ENCODE measurements around the gene CHAF1A. TPM values are rescaled to one million over a fixed set of nuclear protein-coding genes. Genes with fewer than 3 reads are reported as not detected.

Gene CHAF1A
- total RNA-seq, 4 donors from 2014 or later, result 9.0 to 25.9 (median 12.6) TPM

- TF ChIP-seq CTCF (IDR thresholded peaks at IDR 0.05) (no peak), POLR2A (IDR thresholded peaks at IDR 0.05) (no peak)
- WGBS, 2 donors, result 79 to 82% methylated on average over 32 to 36 of the region's 36 CpGs
- intact Hi-C loops (cut with DNase I; ENCODE audit: low total_unique reads), result no loop called here
- no peak overlapping the region for H3K4me3 ChIP-seq (ENCODE audit: low read depth, poor library complexity, severe bottlenecking)
- DNase-seq (ENCODE audit: low spot score in 2 of 2), result no peak
These were observed 42.6 kb downstream of the CHAF1A start for GRCh38 chr19:4444765-4445741.

- 94% methylated on average over 51 to 56 of the region's 58 CpGs for WGBS, 2 donors
- TF ChIP-seq CTCF (IDR thresholded peaks at IDR 0.05) (no peak), POLR2A (IDR thresholded peaks at IDR 0.05) (no peak)
- no peak for DNase-seq (ENCODE audit: low spot score in 2 of 2)
- no peak overlapping the region for H3K4me3 ChIP-seq (ENCODE audit: low read depth, poor library complexity, severe bottlenecking)
- intact Hi-C loops (cut with DNase I; ENCODE audit: low total_unique reads), result no loop called here
These were observed 43.7 kb downstream of the CHAF1A start for GRCh38 chr19:4445963-4446703.

GRCh38 chr19:4446704-4447200 is 44.3 kb downstream of the CHAF1A start:
- no peak overlapping the region for H3K4me3 ChIP-seq (ENCODE audit: low read depth, poor library complexity, severe bottlenecking)
- 80 to 82% methylated on average over 13 to 15 of the region's 15 CpGs for WGBS, 2 donors
- intact Hi-C loops (cut with DNase I; ENCODE audit: low total_unique reads), result no loop called here
- TF ChIP-seq CTCF (IDR thresholded peaks at IDR 0.05) (no peak), POLR2A (IDR thresholded peaks at IDR 0.05) (no peak)
- DNase-seq (ENCODE audit: low spot score in 2 of 2), result no peak

- intact Hi-C loops (cut with DNase I; ENCODE audit: low total_unique reads), result no loop called here
- TF ChIP-seq POLR2A (IDR thresholded peaks at IDR 0.05) (no peak), CTCF (IDR thresholded peaks at IDR 0.05) (no peak)
- no peak overlapping the region for H3K4me3 ChIP-seq (ENCODE audit: low read depth, poor library complexity, severe bottlenecking)
- WGBS, 2 donors, result 86 to 87% methylated on average over 21 to 28 of the region's 28 CpGs
- DNase-seq (ENCODE audit: low spot score in 2 of 2), result no peak
These were observed 45.1 kb downstream of the CHAF1A start for GRCh38 chr19:4447327-4448146.
